ENCODE data around the gene CPB2.

DNA sequence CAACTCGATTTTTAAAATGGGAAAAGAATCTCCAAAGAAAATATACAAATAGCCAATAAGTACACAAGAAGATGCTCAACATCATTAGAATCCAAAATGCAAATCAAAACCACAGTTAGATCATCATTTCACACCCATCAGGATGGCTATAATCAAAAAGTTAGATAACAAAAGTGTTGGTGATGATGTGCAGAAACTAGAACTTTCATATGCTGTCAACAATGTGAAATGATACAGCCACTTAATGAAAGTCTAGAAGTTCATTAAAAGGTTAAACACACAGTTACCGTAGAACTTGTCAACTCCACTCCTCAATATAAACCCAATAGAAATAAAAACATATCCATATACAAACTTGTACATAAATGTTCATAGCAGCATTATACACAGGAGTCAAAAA lies 64.1 kb downstream of the CPB2 start:
- TF ChIP-seq CTCF (IDR thresholded peaks at IDR 0.05) (no peak), POLR2A (IDR thresholded peaks at IDR 0.05) (no peak)

All from lower leg skin (tissue), 3 donors.